Measurements from ENCODE around the gene NAA80. TPM values are rescaled to one million over a fixed set of nuclear protein-coding genes. Genes with fewer than 3 reads are reported as not detected.
"Not testable (repeated sequence)": the region's sequence is repeated elsewhere in the genome, so short reads cannot be mapped to it uniquely, and the experiment has no call there.

The NAA80 gene
- total and polyA plus RNA-seq, 8 donors, result 5.6 to 12.7 (median 9.1) TPM

DNA sequence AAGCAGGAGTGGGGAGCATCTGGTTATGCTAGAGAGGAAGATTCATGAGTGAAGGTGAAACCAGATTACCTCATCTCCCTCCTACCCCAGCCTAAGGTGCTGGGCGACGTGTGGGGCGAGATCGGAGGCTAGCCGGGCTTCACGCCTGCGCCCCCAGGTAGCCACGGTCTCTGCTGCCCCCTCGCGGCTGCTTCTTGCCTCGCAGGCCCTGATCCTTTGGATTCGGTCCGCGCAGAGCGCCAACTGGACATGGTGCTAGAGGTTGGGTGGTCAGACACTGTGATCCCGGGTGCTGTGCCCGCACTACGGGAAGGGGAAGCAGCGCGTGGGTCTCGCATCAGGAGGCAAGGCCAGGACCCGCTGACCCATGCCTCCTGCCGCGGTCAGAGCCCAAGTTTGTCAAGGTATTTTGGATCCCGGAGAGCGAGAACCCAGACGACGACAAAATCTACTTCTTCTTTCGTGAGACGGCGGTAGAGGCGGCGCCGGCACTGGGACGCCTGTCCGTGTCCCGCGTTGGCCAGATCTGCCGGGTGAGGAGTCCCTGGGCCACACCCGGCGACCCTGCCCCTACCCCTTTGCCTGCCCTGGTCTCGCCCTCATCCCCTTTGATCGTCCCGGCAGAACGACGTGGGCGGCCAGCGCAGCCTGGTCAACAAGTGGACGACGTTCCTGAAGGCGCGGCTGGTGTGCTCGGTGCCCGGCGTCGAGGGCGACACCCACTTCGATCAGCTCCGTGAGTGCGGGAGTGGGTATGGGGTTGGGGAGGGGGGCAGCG, 26.1 kb downstream of the NAA80 start:
- intact Hi-C loops (cut with DNase I), result loop anchor here in 1 of 2 donors (5.0 kb wide), 2 partner anchors 46 to 81 kb away; partner anchors contain the start of gene GNAT1
- peak; percentile 97 to 100 for TF ChIP-seq CTCF (IDR thresholded peaks at IDR 0.05)
- peak; percentile 79 to 99 (median 87) for DNase-seq
- peaks cover 0 to 10% of the 10 kb centered on the region in 2 donors for H3K36me3 ChIP-seq
- peaks cover 0 to 50% of the 10 kb centered on the region in 2 donors for H3K27me3 ChIP-seq
- ATAC-seq, result peak; percentile 73
- no peaks in the 10 kb centered on the region for H3K9me3 ChIP-seq
- H3K4me1 ChIP-seq, result peaks cover 20 to 38% of the 10 kb centered on the region in 2 donors
- peak overlapping the region in 1 of 2 donors; percentile 13 for H3K27ac ChIP-seq
- peak overlapping the region; percentile 6 to 31 for H3K4me3 ChIP-seq

- H3K4me3 ChIP-seq, result not testable (repeated sequence)
- H3K4me1 ChIP-seq, result peaks cover 26 to 44% of the 10 kb centered on the region in 2 donors
- intact Hi-C loops (cut with DNase I), result loop anchor here in 1 of 2 donors (5.0 kb wide), 2 partner anchors 45 to 80 kb away; partner anchors contain the start of gene GNAT1
Observed at GRCh38 chr3:50272538-50272910, 26.7 kb downstream of the NAA80 start.

GRCh38 chr3:50271314-50271936, 27.8 kb downstream of the NAA80 start:
- intact Hi-C loops (cut with DNase I), result loop anchor here in 1 of 2 donors (5.0 kb wide), 2 partner anchors 44 to 79 kb away; partner anchors contain the start of gene GNAT1
- DNase-seq (peak in 1 of 4 donors; percentile 32), ATAC-seq (no peak)
- Histone ChIP-seq H3K9me3 (no peaks in the 10 kb centered on the region), H3K4me1 (peaks cover 30 to 52% of the 10 kb centered on the region in 2 donors), H3K36me3 (peaks cover 0 to 4% of the 10 kb centered on the region in 2 donors), H3K27ac (no peak overlapping the region), H3K4me3 (no peak overlapping the region), H3K27me3 (peaks cover 0 to 51% of the 10 kb centered on the region in 2 donors)
- TF ChIP-seq CTCF (IDR thresholded peaks at IDR 0.05), result no peak

More at GRCh38 chr3:50272538-50272910, 26.7 kb downstream of the NAA80 start:
- H3K27ac ChIP-seq, ATAC-seq, H3K9me3 ChIP-seq, H3K36me3 ChIP-seq, DNase-seq: not testable (repeated sequence)
- peaks cover 0 to 51% of the 10 kb centered on the region in 2 donors for H3K27me3 ChIP-seq

GRCh38 chr3:50270422-50271224, 28.6 kb downstream of the NAA80 start:
- Histone ChIP-seq H3K4me1 (peaks cover 34 to 54% of the 10 kb centered on the region in 2 donors), H3K27me3 (peaks cover 0 to 48% of the 10 kb centered on the region in 2 donors), H3K4me3 (peak overlapping the region in 1 of 2 donors; percentile 35), H3K27ac (no peak overlapping the region), H3K9me3 (no peaks in the 10 kb centered on the region), H3K36me3 (no peaks in the 10 kb centered on the region)
- no peak for TF ChIP-seq CTCF (IDR thresholded peaks at IDR 0.05)
- intact Hi-C loops (cut with DNase I), result loop anchor here in 1 of 2 donors (5.0 kb wide), 2 partner anchors 43 to 78 kb away; partner anchors contain the start of gene GNAT1
- ATAC-seq (no peak), DNase-seq (no peak)

DNA sequence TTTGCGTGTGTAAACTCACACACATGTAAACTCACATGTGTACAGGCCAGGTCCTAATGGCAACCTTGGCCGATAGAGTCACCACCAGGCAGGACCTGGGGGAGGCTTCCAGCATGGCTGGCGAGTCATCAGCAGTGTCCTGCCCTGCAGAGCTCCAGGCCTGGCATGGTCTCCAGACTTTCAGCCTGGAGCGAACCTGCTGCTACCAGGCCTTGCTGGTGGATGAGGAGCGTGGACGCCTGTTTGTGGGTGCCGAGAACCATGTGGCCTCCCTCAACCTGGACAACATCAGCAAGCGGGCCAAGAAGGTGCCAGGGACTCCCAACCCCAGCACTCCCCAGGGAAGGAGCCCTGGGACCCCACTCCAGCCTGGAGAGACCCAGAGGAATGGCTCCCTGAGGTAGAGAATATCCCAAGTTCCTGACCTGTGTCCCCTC, 29.2 kb downstream of the NAA80 start:
- H3K27ac ChIP-seq, result no peak overlapping the region
- peaks cover 37 to 61% of the 10 kb centered on the region in 2 donors for H3K4me1 ChIP-seq
- intact Hi-C loops (cut with DNase I), result loop anchor here in 1 of 2 donors (5.0 kb wide), 2 partner anchors 43 to 78 kb away; partner anchors contain the start of gene GNAT1
- no peak for TF ChIP-seq CTCF (IDR thresholded peaks at IDR 0.05)
- no peak for ATAC-seq
- H3K9me3 ChIP-seq, result no peaks in the 10 kb centered on the region
- peak overlapping the region in 1 of 2 donors; percentile 35 for H3K4me3 ChIP-seq
- H3K36me3 ChIP-seq, result no peaks in the 10 kb centered on the region
- H3K27me3 ChIP-seq, result peaks cover 0 to 42% of the 10 kb centered on the region in 2 donors
- no peak for DNase-seq

All from left lung (tissue), 10 donors.